ENCODE measurements around the gene SELENOM. TPM values are rescaled to one million over a fixed set of nuclear protein-coding genes. Genes with fewer than 3 reads are reported as not detected.

SELENOM gene
- total RNA-seq, 1 donor from 2014 or later, result 40.9 TPM

DNA sequence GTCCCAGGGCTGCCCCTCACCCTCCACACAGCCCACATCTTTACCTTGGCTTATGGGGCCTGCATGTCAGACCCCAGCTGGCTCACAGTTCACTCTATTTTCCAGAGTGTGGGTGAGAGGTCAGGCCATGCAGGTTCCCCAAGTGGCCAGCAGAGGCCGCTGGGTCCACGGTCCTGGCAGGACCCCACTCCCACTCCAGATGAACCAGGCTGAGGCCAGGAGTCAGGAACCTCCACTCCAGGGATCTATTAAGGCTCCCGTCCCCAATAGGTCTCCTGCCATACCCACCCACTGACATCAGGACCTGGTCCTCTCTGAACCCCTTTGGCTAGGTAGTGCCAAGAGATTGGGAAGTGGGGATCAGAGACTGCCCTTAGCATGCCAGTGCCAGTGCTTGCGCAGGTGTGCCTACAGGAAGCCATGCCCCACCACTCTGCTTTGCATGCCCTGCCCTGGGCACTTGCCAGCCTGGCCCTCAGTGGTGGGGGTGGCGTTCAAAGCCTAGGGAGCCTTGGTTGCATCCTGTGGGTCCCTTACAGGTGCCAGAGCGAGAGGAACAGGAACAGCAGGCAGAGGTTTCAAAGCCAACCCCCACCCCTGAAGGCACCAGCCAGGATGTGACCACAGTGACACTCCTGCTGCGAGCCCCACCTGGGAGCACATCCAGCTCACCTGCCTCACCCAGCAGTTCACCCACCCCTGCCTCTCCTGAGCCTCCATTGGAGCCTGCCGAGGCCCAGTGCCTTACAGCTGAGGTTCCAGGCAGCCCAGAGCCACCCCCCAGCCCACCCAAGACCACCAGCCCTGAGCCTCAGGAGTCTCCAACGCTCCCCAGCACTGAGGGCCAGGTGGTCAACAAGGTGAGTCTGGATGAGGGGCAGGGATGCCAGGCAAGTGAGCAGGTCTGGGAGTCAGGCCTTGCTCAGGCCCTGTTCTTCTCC, 17.9 kb downstream of the SELENOM start:
- H3K4me1 Mint-ChIP-seq (ENCODE audit: low read depth, unreplicated experiment), result no peaks in the 10 kb centered on the region
- no peak overlapping the region for H3K27ac Mint-ChIP-seq (ENCODE audit: unreplicated experiment)
- no peak overlapping the region for H3K4me3 Mint-ChIP-seq (ENCODE audit: unreplicated experiment)
- no peaks in the 10 kb centered on the region for H3K9me3 Mint-ChIP-seq (ENCODE audit: unreplicated experiment)
- peaks cover 2% of the 10 kb centered on the region for H3K27me3 Mint-ChIP-seq (ENCODE audit: unreplicated experiment)
- H3K36me3 Mint-ChIP-seq (ENCODE audit: unreplicated experiment), result no peaks in the 10 kb centered on the region
- peak; percentile 78 for DNase-seq
- TF ChIP-seq, protein P1, sequence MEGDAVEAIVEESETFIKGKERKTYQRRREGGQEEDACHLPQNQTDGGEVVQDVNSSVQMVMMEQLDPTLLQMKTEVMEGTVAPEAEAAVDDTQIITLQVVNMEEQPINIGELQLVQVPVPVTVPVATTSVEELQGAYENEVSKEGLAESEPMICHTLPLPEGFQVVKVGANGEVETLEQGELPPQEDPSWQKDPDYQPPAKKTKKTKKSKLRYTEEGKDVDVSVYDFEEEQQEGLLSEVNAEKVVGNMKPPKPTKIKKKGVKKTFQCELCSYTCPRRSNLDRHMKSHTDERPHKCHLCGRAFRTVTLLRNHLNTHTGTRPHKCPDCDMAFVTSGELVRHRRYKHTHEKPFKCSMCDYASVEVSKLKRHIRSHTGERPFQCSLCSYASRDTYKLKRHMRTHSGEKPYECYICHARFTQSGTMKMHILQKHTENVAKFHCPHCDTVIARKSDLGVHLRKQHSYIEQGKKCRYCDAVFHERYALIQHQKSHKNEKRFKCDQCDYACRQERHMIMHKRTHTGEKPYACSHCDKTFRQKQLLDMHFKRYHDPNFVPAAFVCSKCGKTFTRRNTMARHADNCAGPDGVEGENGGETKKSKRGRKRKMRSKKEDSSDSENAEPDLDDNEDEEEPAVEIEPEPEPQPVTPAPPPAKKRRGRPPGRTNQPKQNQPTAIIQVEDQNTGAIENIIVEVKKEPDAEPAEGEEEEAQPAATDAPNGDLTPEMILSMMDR (IDR thresholded peaks at IDR 0.05; ENCODE audit: partially characterized antibody, unreplicated experiment), result peak; percentile 91

DNA sequence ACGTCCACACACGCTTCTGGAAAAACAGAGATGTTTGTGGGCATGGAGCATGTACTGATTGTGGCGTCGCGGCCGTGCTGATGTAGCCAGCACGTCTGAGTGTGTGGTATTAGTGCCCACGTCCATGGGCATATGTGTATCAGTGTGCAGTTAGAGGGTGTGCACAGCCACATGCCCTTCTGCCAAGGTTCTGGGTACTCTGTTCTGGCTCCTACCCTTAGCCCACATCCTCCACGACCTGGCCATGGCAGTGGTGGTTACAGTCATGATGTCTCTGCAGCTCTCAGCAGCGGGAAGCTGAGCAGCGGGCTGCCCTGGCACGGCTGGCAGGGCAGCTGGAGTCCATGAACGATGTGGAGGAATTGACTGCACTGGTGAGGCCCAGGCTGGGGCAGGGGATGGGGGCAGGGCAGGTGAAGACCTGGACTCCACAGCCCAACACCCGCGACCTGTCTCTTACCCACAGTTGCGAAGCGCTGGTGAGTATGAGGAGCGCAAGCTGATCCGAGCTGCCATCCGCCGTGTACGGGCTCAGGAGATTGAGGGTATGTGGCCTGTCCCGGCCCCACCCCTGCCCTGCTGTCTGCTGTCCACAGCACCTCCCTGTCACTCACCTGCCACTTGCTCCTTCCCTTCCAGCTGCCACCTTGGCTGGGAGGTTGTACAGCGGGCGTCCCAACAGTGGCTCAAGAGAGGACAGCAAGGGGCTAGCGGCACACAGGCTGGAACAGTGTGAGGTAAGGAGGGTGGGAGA, 19.0 kb downstream of the SELENOM start:
- Mint-ChIP-seq H3K27me3 (ENCODE audit: unreplicated experiment) (peaks cover 2% of the 10 kb centered on the region), H3K9me3 (ENCODE audit: unreplicated experiment) (peaks cover 1% of the 10 kb centered on the region), H3K4me3 (ENCODE audit: unreplicated experiment) (no peak overlapping the region), H3K36me3 (ENCODE audit: unreplicated experiment) (no peaks in the 10 kb centered on the region), H3K27ac (ENCODE audit: unreplicated experiment) (no peak overlapping the region), H3K4me1 (ENCODE audit: low read depth, unreplicated experiment) (no peaks in the 10 kb centered on the region)
- TF ChIP-seq, protein P1 (IDR thresholded peaks at IDR 0.05; ENCODE audit: partially characterized antibody, unreplicated experiment), result no peak
- no peak for DNase-seq

DNA sequence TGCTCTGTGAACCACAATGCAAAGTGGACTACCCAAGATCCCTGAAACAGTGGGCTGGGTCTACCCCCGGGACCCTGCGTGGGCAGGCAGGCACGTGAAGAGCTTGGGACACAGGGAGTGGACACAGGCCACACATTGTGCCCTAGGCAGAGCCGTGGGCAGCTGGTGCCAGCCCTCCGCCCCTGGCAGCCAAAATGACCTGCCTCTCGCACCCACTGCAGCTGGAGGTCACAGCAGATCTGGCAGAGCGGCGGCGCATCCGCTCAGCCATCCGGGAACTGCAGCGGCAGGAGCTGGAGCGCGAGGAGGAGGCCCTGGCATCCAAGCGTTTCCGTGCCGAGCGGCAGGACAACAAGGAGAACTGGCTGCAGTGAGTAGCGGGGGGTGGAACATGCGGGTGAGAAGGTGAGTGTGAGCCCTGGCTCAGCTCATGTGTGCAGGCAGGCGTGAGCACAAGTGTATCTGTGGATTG, 19.6 kb downstream of the SELENOM start:
- Mint-ChIP-seq H3K9me3 (ENCODE audit: unreplicated experiment) (peaks cover 1% of the 10 kb centered on the region), H3K4me1 (ENCODE audit: low read depth, unreplicated experiment) (no peaks in the 10 kb centered on the region), H3K36me3 (ENCODE audit: unreplicated experiment) (no peaks in the 10 kb centered on the region), H3K4me3 (ENCODE audit: unreplicated experiment) (no peak overlapping the region), H3K27ac (ENCODE audit: unreplicated experiment) (no peak overlapping the region), H3K27me3 (ENCODE audit: unreplicated experiment) (peaks cover 2% of the 10 kb centered on the region)
- TF ChIP-seq, protein P1 (IDR thresholded peaks at IDR 0.05; ENCODE audit: partially characterized antibody, unreplicated experiment), result no peak
- no peak for DNase-seq

DNA sequence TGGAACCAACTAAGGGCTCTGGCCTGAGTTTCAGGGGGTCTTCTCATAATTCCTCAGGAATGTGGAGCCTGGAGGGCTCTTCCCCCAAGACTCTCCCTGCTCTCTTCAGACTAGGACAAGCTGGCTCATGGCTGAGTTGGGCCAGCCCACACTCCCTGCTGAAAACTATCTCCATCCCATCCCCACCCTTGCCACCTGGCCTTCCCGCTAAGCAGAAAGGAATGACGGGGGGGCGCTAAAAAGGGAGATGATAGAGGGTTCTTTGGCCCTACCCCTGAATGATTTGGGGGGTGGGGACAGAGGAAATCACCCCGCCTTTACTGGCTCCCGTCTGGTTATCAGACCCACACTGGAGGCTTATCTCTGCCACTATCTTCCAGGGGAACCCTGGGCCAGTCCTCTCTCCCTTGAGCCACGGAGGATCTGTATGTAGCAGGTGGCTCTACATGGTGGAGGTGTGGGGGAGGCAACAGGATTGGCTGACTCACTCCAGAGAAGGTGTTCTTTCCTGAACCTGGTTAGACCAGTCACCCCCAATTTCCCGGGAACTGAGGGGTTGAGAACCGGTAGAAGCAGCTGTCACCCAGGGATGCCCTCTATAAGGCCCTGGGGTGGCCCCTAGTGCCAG, 20.6 kb downstream of the SELENOM start:
- no peaks in the 10 kb centered on the region for H3K36me3 Mint-ChIP-seq (ENCODE audit: unreplicated experiment)
- peaks cover 1% of the 10 kb centered on the region for H3K9me3 Mint-ChIP-seq (ENCODE audit: unreplicated experiment)
- H3K4me3 Mint-ChIP-seq (ENCODE audit: unreplicated experiment), result no peak overlapping the region
- H3K4me1 Mint-ChIP-seq (ENCODE audit: low read depth, unreplicated experiment), result peaks cover 2% of the 10 kb centered on the region
- no peak for DNase-seq
- peaks cover 8% of the 10 kb centered on the region for H3K27me3 Mint-ChIP-seq (ENCODE audit: unreplicated experiment)
- H3K27ac Mint-ChIP-seq (ENCODE audit: unreplicated experiment), result no peak overlapping the region
- TF ChIP-seq, protein P1 (IDR thresholded peaks at IDR 0.05; ENCODE audit: partially characterized antibody, unreplicated experiment), result no peak

All from glutamatergic neuron (in vitro differentiated cells).